ENCODE measurements around the gene GATD1.

DNA sequence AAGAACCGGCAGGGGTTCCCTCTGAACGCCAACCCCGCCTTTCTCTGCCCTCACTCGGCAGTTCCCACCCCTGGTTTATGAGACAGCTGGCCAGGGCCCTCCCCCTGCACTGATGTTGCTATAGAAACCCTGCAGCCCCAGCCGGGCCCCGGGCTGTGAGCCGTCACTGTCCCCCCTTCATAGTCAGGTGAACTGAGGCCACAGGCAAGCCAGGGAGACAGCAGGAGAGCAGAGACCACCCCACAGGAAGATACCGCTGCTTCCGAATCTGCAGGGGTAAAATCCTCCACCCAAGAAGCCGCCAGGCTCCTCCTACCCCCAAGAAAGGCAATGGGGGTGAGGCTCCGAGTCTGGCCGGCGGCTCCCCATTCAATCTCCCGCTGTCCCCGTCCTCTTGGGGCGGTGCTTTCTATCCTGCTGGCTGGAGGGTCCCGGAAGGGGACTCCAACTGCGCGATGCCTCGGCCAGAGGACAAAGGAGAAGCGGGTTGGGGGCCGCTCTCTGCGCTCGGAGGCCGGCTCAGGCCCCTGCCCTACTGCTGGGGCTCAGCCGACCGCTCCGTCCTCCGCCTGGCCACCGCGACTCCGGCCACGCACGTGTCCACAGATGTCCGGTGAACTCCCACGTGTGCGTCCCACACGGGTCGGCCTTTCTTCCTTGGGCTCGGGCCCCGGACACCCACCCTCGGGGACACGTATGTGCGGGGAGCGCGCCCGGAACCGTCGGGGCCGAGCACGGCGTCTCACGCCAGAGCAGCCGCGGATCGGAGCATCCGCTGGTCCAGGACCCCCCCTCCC, 20.2 kb upstream of the GATD1 start:
- TF ChIP-seq, protein P1, sequence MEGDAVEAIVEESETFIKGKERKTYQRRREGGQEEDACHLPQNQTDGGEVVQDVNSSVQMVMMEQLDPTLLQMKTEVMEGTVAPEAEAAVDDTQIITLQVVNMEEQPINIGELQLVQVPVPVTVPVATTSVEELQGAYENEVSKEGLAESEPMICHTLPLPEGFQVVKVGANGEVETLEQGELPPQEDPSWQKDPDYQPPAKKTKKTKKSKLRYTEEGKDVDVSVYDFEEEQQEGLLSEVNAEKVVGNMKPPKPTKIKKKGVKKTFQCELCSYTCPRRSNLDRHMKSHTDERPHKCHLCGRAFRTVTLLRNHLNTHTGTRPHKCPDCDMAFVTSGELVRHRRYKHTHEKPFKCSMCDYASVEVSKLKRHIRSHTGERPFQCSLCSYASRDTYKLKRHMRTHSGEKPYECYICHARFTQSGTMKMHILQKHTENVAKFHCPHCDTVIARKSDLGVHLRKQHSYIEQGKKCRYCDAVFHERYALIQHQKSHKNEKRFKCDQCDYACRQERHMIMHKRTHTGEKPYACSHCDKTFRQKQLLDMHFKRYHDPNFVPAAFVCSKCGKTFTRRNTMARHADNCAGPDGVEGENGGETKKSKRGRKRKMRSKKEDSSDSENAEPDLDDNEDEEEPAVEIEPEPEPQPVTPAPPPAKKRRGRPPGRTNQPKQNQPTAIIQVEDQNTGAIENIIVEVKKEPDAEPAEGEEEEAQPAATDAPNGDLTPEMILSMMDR (conservative IDR thresholded peaks at IDR 0.05 in 1 of 2, IDR thresholded peaks at IDR 0.05 in 1 of 2; ENCODE audit: extremely low read depth in 1 of 2, insufficient read depth in 1 of 2, low read depth in 1 of 2, low read length in 2 of 2) = no peak
- TF ChIP-seq EZH2 (IDR thresholded peaks at IDR 0.05; ENCODE audit: borderline replicate concordance, low read length) = no peak
